WTC11 (cell line): ENCODE measurements around the gene PLXNC1. TPM values are rescaled to one million over a fixed set of nuclear protein-coding genes. Genes with fewer than 3 reads are reported as not detected.
A peak's percentile ranks its signal among the peaks of the same experiment; 100 is the strongest.

Source experiments
- ATAC-seq: fragments of 200-7000 bp; cut with Tn5 transposase; 2 replicates; pipeline ENCODE4 v1.10.0; 2021; ENCODE audit warnings: mild to moderate bottlenecking, moderate library complexity
- CTCF ChIA-PET: fragments of 300-600 bp; sonication (Branson Sonifier 250); formaldehyde crosslinking; loops from one replicate; lab custom pipeline; 2021; ENCODE audit warnings: antibody characterized with exemption; lab: Charles Lee
- POLR2A ChIA-PET: fragments of 350-600 bp; sonication (Branson Sonifier 250); formaldehyde crosslinking; loops from one replicate; lab custom pipeline; 2021; ENCODE audit warnings: antibody characterized with exemption; lab: Charles Lee
- DNase-seq: peaks from one replicate; pipeline ENCODE4 v3.0.0; 2021; ENCODE audit warnings: low spot score
- H3K27ac Mint-ChIP-seq: 2 replicates; pipeline ENCODE4 v1.8.0; 2021; ENCODE audit warnings: mixed read lengths
- H3K27me3 Mint-ChIP-seq: 2 replicates; pipeline ENCODE4 v1.8.0; 2021; ENCODE audit warnings: low read depth, mild to moderate bottlenecking, moderate library complexity, mixed read lengths
- H3K36me3 Mint-ChIP-seq: 2 replicates; pipeline ENCODE4 v1.8.0; 2021; ENCODE audit warnings: mixed read lengths
- H3K4me1 Mint-ChIP-seq: 2 replicates; pipeline ENCODE4 v1.8.0; 2022; ENCODE audit warnings: mixed read lengths
- H3K4me3 Mint-ChIP-seq: 2 replicates; pipeline ENCODE4 v1.8.0; 2021; ENCODE audit warnings: mild to moderate bottlenecking, moderate library complexity, mixed read lengths
- H3K9me3 Mint-ChIP-seq: 2 replicates; pipeline ENCODE4 v1.8.0; 2021; ENCODE audit warnings: mixed read lengths
- CBFB ChIP-seq: sonication (generic); formaldehyde crosslinking; IDR thresholded peaks from 2 replicates; pipeline ENCODE4 v1.8.1; 2022; ENCODE audit warnings: mild to moderate bottlenecking, low read depth, missing genetic modification reagents
- E2F4 ChIP-seq: sonication (generic); formaldehyde crosslinking; IDR thresholded peaks from 2 replicates; pipeline ENCODE4 v1.8.1; 2022; ENCODE audit warnings: low read depth, mild to moderate bottlenecking, moderate library complexity, missing genetic modification reagents, borderline replicate concordance
- FOXJ3 ChIP-seq: sonication (generic); formaldehyde crosslinking; IDR thresholded peaks from 2 replicates; pipeline ENCODE4 v1.9.0; 2021; ENCODE audit warnings: missing genetic modification reagents, mild to moderate bottlenecking, borderline replicate concordance
- FOXP4 ChIP-seq: sonication (generic); formaldehyde crosslinking; IDR thresholded peaks from 2 replicates; pipeline ENCODE4 v1.8.0; 2022; ENCODE audit warnings: mild to moderate bottlenecking, missing genetic modification reagents
- MXD4 ChIP-seq: fragments of 250-450 bp; sonication (Bioruptor Pico); IDR thresholded peaks from 2 replicates; pipeline ENCODE4 v1.8.0; 2021; ENCODE audit warnings: mild to moderate bottlenecking, moderate library complexity, borderline replicate concordance
- MYBL2 ChIP-seq: sonication (generic); formaldehyde crosslinking; IDR thresholded peaks from 2 replicates; pipeline ENCODE4 v1.8.1; 2023; ENCODE audit warnings: mild to moderate bottlenecking, moderate library complexity, missing genetic modification reagents
- NFATC4 ChIP-seq: fragments of 250-450 bp; sonication (Bioruptor Pico); IDR thresholded peaks from 2 replicates; pipeline ENCODE4 v1.9.0; 2021; ENCODE audit warnings: mild to moderate bottlenecking
- NR1H2 ChIP-seq: sonication (generic); formaldehyde crosslinking; IDR thresholded peaks from 2 replicates; pipeline ENCODE4 v1.9.0; 2021; ENCODE audit warnings: mild to moderate bottlenecking, moderate library complexity, missing genetic modification reagents
- NR2C2 ChIP-seq: sonication (generic); formaldehyde crosslinking; IDR thresholded peaks from 2 replicates; pipeline ENCODE4 v1.8.0; 2022; ENCODE audit warnings: mild to moderate bottlenecking, missing genetic modification reagents
- STAT6 ChIP-seq: sonication (generic); formaldehyde crosslinking; conservative IDR thresholded peaks from 2 replicates; pipeline ENCODE4 v1.8.1; 2023; ENCODE audit warnings: mild to moderate bottlenecking, low read depth, missing genetic modification reagents, moderate library complexity
- TCF7 ChIP-seq: sonication (generic); formaldehyde crosslinking; IDR thresholded peaks from 2 replicates; pipeline ENCODE4 v1.8.0; 2022; ENCODE audit warnings: mild to moderate bottlenecking, low read depth, missing genetic modification reagents, moderate library complexity
- ZBTB21 ChIP-seq: sonication (generic); formaldehyde crosslinking; IDR thresholded peaks from 2 replicates; pipeline ENCODE4 v1.8.1; 2023; ENCODE audit warnings: mild to moderate bottlenecking, missing genetic modification reagents, borderline replicate concordance
- ZBTB43 ChIP-seq: sonication (generic); formaldehyde crosslinking; IDR thresholded peaks from 2 replicates; pipeline ENCODE4 v1.8.1; 2023; ENCODE audit warnings: mild to moderate bottlenecking, missing genetic modification reagents
- ZNF232 ChIP-seq: sonication (generic); formaldehyde crosslinking; IDR thresholded peaks from 2 replicates; pipeline ENCODE4 v1.8.0; 2022; ENCODE audit warnings: mild to moderate bottlenecking, missing genetic modification reagents
- ZNF281 ChIP-seq: sonication (generic); formaldehyde crosslinking; IDR thresholded peaks from 2 replicates; pipeline ENCODE4 v1.8.0; 2023; ENCODE audit warnings: mild to moderate bottlenecking, missing genetic modification reagents
- ZNF396 ChIP-seq: fragments of 250-450 bp; sonication (Bioruptor Pico); IDR thresholded peaks from 2 replicates; pipeline ENCODE4 v1.8.0; 2021; ENCODE audit warnings: mild to moderate bottlenecking, moderate library complexity, borderline replicate concordance
- ZNF416 ChIP-seq: fragments of 250-450 bp; sonication (Bioruptor Pico); IDR thresholded peaks from 2 replicates; pipeline ENCODE4 v1.9.0; 2021; ENCODE audit warnings: mild to moderate bottlenecking, inconsistent platforms
- ZNF423 ChIP-seq: fragments of 250-450 bp; sonication (Bioruptor Pico); IDR thresholded peaks from 2 replicates; pipeline ENCODE4 v2.1.2; 2022; ENCODE audit warnings: mild to moderate bottlenecking, moderate library complexity
- ZNF532 ChIP-seq: fragments of 250-450 bp; sonication (Bioruptor Pico); IDR thresholded peaks from 2 replicates; pipeline ENCODE4 v1.9.0; 2021; ENCODE audit warnings: mild to moderate bottlenecking, borderline replicate concordance
- total RNA-seq: library from RNA; stranded (reverse); gene quantifications from 3 replicates; pipeline ENCODE4 v1.2.3, GENCODE V29; 2021

Gene PLXNC1
- total RNA-seq, 1 experiment from 2014 or later, result 3.1 TPM

GRCh38 chr12:94110258-94110657 lies 38.1 kb upstream of the PLXNC1 start (continued):
- TF ChIP-seq ZNF281 (CRISPR knock-in tag) (no peak), FOXJ3 (CRISPR knock-in tag) (no peak)

GRCh38 chr12:94111302-94111701 lies 37.1 kb upstream of the PLXNC1 start:
- ChIA-PET POLR2A (no interaction called here), CTCF (interaction anchor here (1.0 to 2.7 kb wide), 3 partner anchors 9 to 120 kb away, joined by 3 to 34 read pairs (median 4); no protein-coding TSS in a partner anchor)
- Mint-ChIP-seq H3K27ac (no peak overlapping the region), H3K4me1 (peaks cover 7% of the 10 kb centered on the region), H3K4me3 (no peak overlapping the region), H3K9me3 (peaks cover 9% of the 10 kb centered on the region), H3K36me3 (no peaks in the 10 kb centered on the region), H3K27me3 (no peaks in the 10 kb centered on the region)
- DNase-seq, result no peak
- no peak for ATAC-seq
- TF ChIP-seq ZNF396 (CRISPR knock-in tag), result no peak
- TF ChIP-seq MXD4 (CRISPR knock-in tag), result no peak
- TF ChIP-seq MYBL2, result no peak
- no peak for TF ChIP-seq E2F4 (CRISPR knock-in tag)
- TF ChIP-seq ZBTB21 (CRISPR knock-in tag), result no peak
- no peak for TF ChIP-seq ZNF416 (CRISPR knock-in tag)
- no peak for TF ChIP-seq ZNF532 (CRISPR knock-in tag)
- no peak for TF ChIP-seq NR2C2 (CRISPR knock-in tag)

GRCh38 chr12:94112121-94112520 lies 36.3 kb upstream of the PLXNC1 start:
- H3K27ac Mint-ChIP-seq, result no peak overlapping the region
- TF ChIP-seq STAT6 (no peak), FOXP4 (CRISPR knock-in tag) (no peak), ZNF423 (CRISPR knock-in tag) (no peak), CBFB (CRISPR knock-in tag) (no peak), NR1H2 (no peak), NFATC4 (no peak), ZNF232 (CRISPR knock-in tag) (no peak), ZBTB43 (CRISPR knock-in tag) (no peak), TCF7 (CRISPR knock-in tag) (no peak), MXD4 (CRISPR knock-in tag) (no peak)

More at GRCh38 chr12:94112121-94112520, 36.3 kb upstream of the PLXNC1 start:
- Mint-ChIP-seq H3K36me3 (no peaks in the 10 kb centered on the region), H3K9me3 (peaks cover 9% of the 10 kb centered on the region), H3K4me1 (peaks cover 7% of the 10 kb centered on the region), H3K4me3 (no peak overlapping the region), H3K27me3 (no peaks in the 10 kb centered on the region)
- DNase-seq, result no peak
- CTCF ChIA-PET, result interaction anchor here (1.4 to 2.7 kb wide), 2 partner anchors 10 to 23 kb away, joined by 4 to 34 read pairs; no protein-coding TSS in a partner anchor
- POLR2A ChIA-PET, result no interaction called here
- ATAC-seq, result peak; percentile 41; the same call in 1 of the 2 replicates
